ENCODE results near the gene TRMT10A. TPM values are rescaled to one million over a fixed set of nuclear protein-coding genes. Genes with fewer than 3 reads are reported as not detected.

The TRMT10A gene, protein sequence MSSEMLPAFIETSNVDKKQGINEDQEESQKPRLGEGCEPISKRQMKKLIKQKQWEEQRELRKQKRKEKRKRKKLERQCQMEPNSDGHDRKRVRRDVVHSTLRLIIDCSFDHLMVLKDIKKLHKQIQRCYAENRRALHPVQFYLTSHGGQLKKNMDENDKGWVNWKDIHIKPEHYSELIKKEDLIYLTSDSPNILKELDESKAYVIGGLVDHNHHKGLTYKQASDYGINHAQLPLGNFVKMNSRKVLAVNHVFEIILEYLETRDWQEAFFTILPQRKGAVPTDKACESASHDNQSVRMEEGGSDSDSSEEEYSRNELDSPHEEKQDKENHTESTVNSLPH
- 12.1 and 14.6 TPM in 2 replicates for total RNA-seq

DNA sequence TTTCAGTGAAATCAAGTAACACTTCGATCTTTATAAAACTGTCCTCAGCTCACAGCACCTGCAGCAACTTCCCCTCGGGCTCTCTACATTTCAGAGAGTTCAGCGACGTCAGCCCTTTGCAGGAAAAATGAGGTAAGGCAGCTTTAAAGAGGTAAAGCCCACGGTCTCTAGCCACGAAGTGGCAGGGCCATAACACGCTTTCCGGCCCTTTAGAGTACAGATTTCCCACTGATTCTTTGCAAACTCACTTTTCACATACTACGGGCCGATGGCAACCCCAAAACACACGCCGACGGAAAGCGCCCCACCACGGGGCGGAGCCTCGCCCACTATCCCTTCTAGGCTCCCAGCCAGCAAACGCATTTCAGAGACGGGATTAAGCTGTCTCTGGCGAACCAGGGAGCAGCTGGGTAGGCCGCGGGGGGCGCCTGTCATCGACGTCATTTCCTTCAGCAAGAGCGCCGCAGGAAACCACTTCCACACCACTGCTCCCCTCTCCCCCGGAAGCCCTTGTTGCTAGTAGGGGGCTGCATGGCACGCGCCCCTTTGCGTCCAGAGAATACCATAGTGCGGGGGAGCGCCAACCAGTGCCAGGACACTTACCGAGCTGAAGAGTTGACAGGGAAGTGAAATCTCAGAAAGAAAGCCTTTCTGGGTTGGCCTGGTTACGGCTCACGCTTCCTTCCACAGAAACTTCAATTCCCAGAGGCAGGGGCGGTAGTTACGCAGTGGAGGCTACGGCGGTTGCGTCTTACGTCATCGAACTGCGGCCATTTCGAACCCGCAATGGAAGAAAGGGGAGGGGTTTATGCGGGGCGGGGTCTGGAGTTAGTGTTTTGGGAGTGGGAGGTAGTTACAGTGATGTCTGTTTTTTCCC, at the start of gene TRMT10A:
TSS of gene TRMT10A (minus strand) at position 730 of the 877 bp plus-strand sequence. CDS start 4,701 bp downstream, outside the sequence.
- H3K36me3 ChIP-seq (ENCODE audit: control insufficient read depth, insufficient read depth, low read length): no peaks in the 10 kb centered on the region
- TF ChIP-seq, protein P1, sequence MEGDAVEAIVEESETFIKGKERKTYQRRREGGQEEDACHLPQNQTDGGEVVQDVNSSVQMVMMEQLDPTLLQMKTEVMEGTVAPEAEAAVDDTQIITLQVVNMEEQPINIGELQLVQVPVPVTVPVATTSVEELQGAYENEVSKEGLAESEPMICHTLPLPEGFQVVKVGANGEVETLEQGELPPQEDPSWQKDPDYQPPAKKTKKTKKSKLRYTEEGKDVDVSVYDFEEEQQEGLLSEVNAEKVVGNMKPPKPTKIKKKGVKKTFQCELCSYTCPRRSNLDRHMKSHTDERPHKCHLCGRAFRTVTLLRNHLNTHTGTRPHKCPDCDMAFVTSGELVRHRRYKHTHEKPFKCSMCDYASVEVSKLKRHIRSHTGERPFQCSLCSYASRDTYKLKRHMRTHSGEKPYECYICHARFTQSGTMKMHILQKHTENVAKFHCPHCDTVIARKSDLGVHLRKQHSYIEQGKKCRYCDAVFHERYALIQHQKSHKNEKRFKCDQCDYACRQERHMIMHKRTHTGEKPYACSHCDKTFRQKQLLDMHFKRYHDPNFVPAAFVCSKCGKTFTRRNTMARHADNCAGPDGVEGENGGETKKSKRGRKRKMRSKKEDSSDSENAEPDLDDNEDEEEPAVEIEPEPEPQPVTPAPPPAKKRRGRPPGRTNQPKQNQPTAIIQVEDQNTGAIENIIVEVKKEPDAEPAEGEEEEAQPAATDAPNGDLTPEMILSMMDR (IDR thresholded peaks at IDR 0.05; ENCODE audit: insufficient read depth, low read length, severe bottlenecking): no peak
- DNase-seq (ENCODE audit: low read depth) (peak; percentile 93), FAIRE-seq (no peak)
- H3K27me3 ChIP-seq (ENCODE audit: control insufficient read depth, insufficient read depth, low read length): no peaks in the 10 kb centered on the region
- peak within 1 kb of the TSS; percentile 62 for H3K4me3 ChIP-seq (ENCODE audit: low read depth, low read length)

DNA sequence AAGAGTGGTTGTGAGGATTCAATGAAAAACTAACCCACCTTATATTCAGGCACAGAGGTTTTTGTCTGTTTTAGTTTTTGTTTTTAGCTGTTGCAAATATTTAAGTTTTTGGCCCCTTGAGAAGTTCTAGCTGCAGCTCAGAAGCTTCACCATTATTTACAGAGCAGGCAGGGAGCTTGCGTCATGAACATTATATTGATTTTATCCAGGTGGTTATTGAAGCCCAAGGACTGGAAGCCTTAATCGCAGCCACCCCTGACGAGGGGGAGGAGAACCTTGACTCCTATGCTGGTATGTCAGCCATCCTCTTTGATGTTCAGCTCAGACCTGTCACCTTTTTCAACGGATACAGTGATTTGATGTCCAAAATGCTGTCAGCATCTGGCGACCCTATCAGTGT, 48.9 kb upstream of the TRMT10A start:
- FAIRE-seq: no peak

DNA sequence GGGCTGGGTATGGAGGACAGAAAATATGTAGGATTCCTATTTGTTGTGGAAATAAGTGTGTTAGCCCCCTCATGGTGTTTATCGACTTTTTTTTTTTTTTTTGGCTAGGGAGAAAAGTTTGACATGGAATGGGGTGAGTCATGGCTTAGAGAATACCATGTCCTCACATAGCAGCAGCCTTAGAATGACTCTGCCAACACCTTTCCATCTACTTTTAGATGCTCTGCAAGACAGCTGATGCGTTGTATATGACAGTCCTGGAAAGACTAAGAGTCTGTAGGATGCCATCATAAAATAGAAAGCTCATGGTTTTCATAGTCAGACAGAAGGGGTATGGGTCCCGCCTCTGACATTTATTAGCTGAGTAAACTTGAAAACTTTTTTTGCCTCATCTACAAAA, 48.4 kb upstream of the TRMT10A start:
- DNase-seq (ENCODE audit: low read depth): peak; percentile 15
- no peaks in the 10 kb centered on the region for H3K36me3 ChIP-seq (ENCODE audit: control insufficient read depth, insufficient read depth, low read length)
- no peak overlapping the region for H3K4me3 ChIP-seq (ENCODE audit: low read depth, low read length)
- no peak for FAIRE-seq
- TF ChIP-seq, protein P1 (IDR thresholded peaks at IDR 0.05; ENCODE audit: insufficient read depth, low read length, severe bottlenecking): no peak
- peaks cover 3% of the 10 kb centered on the region for H3K27me3 ChIP-seq (ENCODE audit: control insufficient read depth, insufficient read depth, low read length)

More for the DNA sequence above, 48.9 kb upstream of the TRMT10A start:
- Histone ChIP-seq H3K4me3 (ENCODE audit: low read depth, low read length) (no peak overlapping the region), H3K36me3 (ENCODE audit: control insufficient read depth, insufficient read depth, low read length) (no peaks in the 10 kb centered on the region), H3K27me3 (ENCODE audit: control insufficient read depth, insufficient read depth, low read length) (peaks cover 3% of the 10 kb centered on the region)
- TF ChIP-seq, protein P1 (IDR thresholded peaks at IDR 0.05; ENCODE audit: insufficient read depth, low read length, severe bottlenecking): no peak
- DNase-seq (ENCODE audit: low read depth): no peak

DNA sequence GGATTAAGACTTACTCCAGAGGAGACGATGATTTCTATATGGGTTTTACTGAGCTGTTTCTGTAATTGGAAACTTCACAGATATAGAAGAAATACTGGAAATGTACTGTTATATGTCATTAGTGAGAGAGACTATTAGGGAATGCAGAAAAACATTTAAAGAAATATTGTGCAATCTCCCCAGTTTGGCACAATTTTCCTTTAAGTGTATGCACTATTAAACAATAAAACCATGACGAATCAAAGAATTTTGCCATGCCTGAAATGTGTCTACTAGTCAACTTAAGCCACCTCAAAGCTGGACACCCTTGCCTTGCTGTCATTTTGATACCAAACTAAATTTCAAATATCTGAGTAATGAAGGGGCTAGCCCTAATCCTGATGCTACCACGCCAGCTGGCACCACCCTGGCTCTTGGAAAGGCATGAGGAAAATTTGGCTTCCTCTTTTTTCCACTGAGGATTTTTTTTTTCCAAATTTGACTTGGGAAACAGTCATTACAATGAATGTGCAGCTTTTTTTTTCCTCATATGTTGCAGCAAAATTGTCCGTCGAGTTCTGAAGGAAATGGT, 46.9 kb upstream of the TRMT10A start:
- FAIRE-seq: no peak
- no peak overlapping the region for H3K4me3 ChIP-seq (ENCODE audit: low read depth, low read length)
- DNase-seq (ENCODE audit: low read depth): no peak
- peaks cover 3% of the 10 kb centered on the region for H3K27me3 ChIP-seq (ENCODE audit: control insufficient read depth, insufficient read depth, low read length)
- TF ChIP-seq, protein P1 (IDR thresholded peaks at IDR 0.05; ENCODE audit: insufficient read depth, low read length, severe bottlenecking): no peak
- no peaks in the 10 kb centered on the region for H3K36me3 ChIP-seq (ENCODE audit: control insufficient read depth, insufficient read depth, low read length)

DNA sequence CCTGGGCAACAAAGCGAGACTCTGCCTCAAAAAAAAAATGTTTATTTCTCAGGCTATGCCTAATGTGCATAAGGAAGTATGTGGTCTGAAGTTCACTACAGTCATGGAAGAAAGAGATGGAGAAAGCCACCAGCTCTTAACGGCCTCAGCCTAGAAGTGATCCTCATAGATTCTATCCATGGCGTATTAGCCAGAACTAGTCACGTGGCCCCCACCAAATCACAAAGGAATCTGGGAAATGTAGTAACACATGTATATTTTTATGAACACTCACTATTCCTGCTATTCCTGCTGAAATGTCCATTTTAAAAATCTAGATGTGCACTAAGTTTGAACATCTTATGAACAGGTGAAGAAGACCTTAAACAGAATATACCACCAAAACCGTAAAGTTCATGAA, 44.6 kb upstream of the TRMT10A start:
- Histone ChIP-seq H3K4me3 (ENCODE audit: low read depth, low read length) (no peak overlapping the region), H3K36me3 (ENCODE audit: control insufficient read depth, insufficient read depth, low read length) (no peaks in the 10 kb centered on the region), H3K27me3 (ENCODE audit: control insufficient read depth, insufficient read depth, low read length) (peaks cover 3% of the 10 kb centered on the region)
- FAIRE-seq: no peak
- no peak for DNase-seq (ENCODE audit: low read depth)
- TF ChIP-seq, protein P1 (IDR thresholded peaks at IDR 0.05; ENCODE audit: insufficient read depth, low read length, severe bottlenecking): no peak

Measured in bronchial epithelial cell (primary cell).